NK-92 (cell line): ENCODE measurements around the gene PLSCR4.

Experiments used
- DNase-seq: peaks from one replicate; lab custom pipeline; 2025; ENCODE audit not compliant: unreplicated experiment; lab: John Stamatoyannopoulos, UW

PLSCR4 gene

DNA sequence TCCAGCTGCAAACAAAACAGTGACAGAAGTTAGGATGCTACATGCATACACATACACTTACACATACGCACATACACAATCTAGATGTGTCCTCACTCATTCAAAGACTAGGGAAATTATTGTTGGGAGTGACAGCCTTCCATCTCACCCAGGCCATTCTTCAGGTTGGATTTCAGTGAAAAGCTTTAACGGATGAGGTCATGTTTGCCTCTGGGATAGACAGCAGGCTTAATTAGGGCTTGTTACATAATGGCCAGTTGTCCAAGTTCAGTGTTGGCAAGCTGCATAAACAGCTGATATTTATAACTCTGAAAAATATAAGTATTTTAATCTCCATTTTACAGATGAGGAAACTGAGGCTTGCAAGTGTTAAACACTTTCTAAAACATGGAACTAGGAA, 54.1 kb downstream of the PLSCR4 start:
- no peak for DNase-seq

DNA sequence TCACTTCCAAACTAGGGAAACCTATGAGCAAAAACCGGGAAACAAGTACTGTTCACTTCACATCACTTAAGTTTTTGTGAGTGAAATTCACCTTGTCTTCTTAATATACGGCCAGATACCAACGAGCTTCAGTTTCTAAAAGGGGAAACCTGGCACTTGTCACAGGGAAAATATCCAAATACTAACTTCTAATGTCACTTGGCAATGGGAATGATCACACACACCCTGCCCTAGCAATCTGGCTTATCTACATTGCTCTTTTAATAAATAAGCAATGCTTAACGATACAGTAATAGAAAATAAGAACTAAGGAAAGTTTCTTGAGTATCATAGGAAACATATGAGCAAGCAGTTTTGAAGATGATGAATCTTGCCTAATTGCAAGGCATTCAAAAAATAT, 55.3 kb downstream of the PLSCR4 start:
- no peak for DNase-seq

DNA sequence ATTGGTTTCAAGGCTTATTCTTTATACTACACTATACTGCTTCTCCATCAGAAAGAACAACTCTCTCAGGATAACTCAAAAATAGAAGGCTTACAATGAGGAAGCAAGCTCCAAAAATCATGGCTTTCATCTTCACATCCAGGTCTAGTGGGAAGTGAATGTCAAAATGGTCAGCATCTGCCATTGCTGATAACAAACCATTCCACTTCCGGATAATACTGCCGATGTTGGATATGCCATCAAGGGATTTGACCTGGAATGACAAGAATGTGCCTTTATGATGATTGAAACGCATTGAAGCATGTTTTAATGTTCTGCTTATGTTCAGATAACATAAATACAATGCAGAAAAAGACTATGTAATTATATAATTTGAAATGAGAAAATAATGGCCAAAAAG, 55.9 kb downstream of the PLSCR4 start:
- DNase-seq, result no peak

DNA sequence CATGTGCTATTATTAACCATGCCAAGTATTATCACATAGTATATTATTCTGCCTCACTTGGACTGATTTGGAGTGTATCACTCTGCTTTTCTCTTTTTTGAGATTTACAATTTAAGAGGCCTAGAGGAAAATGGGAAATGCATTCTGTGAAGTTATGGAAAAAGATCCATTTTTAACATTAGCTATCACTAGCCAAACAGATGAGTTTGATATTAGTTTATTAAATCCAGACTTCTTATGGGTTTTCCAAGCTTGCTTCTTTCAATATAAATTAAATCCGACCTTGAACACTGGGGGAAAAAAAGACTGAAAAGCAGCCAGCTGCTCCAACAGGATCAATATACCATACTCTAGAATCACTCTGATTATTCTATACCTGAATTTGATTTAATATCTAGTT, 59.9 kb downstream of the PLSCR4 start:
- no peak for DNase-seq

DNA sequence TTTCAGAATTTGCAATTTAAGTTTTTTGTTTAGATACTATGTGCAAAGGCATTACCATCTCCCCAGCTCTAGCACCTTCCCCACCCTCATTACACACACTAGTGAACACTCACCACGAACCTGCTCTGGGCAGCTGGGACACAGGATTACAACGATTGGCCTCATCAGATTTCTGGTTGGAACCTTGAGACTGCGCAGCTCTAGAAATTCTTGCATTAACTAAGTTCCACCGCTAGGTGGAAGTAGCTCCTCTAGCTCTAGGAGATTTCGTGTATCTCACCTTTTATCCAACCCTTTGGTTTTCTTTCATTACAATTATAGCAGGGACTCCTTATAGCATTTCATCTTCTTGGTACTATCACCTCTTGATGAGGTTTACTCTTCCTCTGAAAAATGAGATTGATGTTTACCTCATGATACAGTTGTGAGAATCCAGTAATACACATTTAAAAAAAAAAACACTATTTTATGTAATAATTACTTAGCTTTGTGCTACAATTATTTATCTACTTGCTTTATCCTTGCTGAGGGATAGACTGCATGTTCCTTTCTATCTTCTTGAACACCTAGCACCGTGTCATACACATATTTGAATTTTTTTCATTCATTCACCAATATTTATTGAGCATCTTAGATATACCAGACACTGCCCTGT, 61.3 kb downstream of the PLSCR4 start:
- DNase-seq, result no peak

DNA sequence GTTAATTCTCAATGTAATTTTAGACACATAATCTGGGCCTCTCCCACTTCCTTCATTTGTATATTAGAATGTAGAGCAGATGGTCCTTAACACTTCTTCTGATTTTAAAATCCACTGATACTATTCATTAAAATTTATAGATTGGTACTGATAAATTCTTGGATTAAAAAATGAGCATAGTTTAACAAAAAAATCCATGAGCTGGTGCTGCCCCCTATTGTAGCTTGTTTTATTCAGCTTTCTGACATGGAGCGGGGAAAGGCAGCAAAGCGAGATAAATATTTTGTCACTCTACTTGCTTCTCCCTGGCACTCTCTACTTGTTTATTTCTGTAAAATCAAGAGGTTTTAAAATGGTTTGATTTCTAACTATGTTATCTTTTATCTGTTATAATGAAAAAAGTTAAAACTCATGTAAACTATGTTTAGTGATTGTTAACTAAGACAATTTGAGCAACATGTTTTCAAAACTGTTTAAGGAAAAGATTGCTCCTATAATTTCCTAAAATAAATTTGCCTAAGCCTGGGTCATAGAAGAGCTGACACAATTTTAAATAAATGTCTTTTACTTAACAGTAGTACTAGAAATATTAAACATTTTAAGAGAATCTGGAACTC, 63.5 kb downstream of the PLSCR4 start:
- no peak for DNase-seq

DNA sequence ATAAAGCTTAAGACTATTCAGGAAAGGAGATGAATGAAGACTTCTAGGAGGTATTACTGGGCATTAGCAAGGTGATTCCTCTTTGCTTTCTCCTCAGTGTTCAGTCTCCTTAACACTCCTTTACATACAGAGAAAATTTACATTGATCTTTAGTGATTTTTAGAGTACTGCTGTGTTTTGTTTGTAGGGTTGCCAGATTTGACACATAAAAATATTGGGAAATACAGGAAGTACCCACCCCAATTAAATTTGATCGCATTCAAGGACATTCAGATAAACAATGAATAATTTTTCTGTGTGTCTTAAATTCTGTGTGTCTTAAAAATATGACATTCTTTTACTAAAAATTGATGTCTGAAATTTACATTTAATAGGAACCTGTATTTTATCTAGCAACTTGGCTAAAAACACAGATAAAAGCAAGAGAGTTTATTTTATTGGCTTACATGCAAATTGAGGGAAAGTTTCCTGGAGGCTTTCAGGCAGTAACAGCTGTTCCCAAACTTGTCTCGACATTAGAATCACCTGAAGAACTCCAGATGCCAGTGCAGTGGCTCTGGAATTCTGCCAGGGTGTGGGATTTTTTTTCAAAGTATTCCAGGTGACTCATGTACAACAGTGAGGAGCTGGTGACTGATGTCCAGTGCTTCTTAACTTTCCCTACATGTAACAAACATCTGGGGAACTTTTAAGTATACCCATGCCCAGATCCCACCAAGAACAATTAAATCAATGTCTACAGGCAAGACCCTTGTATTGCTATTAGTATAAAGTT, 66.5 kb downstream of the PLSCR4 start:
- DNase-seq, result no peak

DNA sequence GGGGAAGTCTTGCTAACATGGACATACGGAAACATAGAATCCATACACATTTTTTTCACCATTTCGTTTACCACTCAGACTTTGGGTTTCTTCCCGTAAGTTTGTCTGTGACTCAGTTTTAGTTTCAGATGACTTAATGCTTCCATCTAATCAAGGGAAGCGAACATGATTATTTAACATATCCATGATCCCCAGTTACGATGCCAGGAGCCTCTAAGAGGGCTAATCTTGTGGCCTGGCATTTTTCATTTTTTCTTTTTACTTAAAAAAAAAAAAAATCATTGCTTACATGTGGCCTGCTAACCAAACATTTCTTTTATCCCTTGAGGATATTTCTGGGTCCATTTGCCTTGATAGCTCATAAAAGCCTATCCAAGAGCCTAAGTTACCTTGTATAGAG, 69.7 kb downstream of the PLSCR4 start:
- DNase-seq, result no peak

DNA sequence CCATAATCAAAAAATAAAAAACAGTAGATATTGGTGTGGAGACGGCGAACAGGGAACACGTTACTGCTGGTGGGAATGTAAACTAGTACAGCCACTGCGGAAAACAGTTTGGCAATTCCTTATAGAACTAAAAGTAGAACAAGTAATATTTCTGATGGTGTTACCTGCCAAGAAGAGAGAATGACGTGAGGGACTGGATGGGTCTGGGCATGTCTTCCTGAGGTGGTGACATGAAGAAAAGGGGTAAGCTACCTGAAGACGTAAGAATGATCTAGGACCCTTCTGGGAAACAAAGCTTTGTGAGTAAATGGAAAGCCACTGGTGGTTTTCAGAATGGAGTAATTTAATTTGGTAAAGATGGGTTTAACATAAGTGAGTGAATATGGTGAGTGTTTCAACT, 70.5 kb downstream of the PLSCR4 start:
- DNase-seq, result no peak

DNA sequence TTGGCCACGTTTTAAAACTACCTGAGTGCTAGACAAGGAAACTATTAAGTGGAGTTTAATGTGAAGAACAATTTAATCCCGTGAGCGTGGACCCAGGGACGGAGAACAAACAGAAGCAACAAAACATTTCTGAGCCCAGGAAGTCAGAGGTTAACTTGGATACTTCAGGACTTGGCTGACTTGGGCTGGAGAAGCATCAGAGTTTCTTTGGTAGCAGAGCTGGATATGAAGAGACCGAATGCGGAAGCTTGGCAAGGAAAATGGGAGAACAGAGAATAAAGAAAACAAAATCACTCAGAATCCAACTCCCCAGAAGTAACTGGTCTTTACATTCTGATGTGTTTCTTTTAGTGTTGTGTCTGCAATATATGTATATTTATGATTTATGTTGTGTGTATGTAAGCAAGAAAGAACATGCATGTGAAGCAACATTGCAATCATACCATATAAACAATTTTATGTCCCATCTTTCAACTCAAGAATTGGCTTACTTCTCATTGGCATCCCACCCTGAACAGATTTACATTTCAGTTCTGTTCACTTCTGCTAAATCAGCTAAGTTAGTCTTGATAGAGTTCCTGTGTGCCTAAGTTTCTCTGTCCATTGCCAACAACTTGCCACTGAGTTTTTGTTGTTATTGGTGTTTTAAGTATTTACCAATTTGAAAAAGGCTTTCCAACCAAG, 72.8 kb downstream of the PLSCR4 start:
- no peak for DNase-seq

DNA sequence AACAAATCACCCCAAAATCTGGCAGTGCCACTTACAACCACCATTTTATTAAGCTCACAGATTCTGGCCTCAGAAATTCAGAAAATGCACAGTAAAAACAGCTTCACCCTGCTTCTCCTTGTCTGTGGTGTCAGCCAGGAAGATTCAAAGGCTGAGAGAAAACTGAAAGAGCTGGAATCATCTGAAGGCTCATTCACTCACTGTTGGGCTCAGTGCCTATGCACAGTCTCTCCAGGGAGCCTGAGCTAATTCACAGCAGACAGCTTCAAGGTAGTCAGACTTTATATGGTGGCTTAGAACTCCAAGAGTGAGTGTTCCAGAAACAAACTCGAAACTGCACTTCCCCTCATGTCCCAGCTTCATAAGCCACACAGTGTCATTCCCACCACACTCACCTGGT, 73.4 kb downstream of the PLSCR4 start:
- no peak for DNase-seq

DNA sequence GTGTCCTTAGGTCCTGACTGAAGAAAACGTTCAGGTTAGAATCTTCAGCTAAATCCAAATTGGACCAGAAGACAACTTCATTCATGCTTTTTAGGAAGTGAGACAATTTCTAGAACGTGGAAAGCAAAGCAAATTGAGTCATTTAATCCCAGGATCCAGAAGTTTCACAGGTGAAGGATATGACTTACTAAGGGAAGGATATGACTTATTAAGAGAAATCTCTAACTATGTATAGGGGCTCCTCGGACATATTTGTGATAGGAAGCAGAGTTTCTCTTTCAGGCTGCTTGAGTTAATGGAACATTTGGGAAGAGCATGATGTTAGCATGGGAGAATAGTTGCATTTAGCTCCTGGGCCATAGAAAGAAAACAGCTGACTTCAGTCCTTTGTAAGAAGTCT, 73.8 kb downstream of the PLSCR4 start:
- DNase-seq, result no peak

DNA sequence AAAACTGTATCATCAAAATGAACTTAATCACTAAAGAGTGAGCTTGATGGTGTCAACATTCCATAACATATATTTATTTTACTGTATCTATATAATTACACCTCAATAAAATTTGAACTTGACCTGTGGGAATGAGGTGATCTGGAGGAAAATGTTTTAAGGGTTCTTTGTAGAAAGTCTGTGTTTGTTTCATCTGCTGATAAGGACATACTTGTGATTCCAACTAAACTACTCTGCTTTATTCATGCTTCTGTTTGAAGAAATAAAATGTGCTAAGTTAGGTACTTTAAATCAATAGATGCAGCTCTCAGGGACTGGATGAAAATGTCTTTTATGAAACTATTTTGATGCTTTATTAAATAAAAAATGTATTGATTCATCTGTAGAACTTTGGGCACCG, 78.3 kb downstream of the PLSCR4 start:
- DNase-seq, result no peak

DNA sequence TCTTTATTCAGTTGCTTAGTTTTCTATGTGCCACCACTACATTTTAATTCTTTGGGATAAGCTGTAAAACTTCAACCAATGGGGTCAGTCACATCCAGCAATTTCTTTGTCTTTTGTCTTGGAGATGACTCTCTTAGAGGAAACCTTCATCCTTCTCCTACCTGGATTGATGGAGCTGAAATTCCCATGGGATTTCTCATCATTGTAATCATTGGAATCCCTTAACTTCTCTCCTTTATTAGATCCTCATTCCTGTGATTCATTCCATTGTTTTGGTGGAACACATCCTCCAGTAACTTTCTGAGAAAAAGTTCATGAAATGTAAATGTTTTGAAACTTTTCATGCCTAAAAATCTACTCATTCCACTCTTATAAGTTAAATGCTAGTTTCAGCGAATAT, 80.3 kb downstream of the PLSCR4 start:
- no peak for DNase-seq

DNA sequence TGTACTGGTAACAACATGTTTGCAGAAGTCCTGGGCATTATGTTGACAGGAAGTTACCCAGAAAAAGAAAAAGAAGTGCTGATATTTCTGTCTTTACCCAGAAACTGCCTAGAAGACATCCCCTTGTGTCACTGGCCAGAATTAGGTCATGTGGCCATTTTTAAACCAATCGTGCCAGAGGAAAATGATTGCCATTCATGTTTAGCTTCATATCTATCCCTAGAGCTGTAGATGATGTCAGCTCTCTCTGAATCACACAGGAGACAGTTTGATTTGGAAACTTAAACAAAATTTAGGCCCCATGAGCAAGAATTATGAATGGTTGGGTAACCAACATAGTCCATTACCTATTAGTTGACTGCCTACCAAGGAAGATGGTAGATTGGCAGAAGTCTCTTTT, 81.0 kb downstream of the PLSCR4 start:
- DNase-seq, result no peak

DNA sequence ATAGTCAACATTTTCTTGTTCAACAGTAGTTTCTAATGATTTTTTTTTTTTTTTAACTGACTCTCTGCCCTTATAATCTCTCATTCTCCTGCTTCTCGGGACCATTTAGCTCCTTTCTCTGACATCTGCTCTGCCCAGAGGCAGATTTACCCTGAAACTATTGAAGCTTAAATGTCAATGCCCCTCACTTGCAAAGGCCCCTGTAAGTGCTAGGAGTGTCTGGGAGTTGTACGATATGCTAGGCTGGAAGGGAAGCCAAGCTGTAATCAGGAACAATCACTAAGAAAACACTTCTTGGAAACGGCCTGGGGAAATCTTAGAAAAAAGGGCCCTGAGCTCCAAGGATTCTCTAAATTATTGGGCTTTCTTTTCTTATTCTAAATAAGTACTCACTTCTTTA, 84.1 kb downstream of the PLSCR4 start:
- DNase-seq, result no peak

DNA sequence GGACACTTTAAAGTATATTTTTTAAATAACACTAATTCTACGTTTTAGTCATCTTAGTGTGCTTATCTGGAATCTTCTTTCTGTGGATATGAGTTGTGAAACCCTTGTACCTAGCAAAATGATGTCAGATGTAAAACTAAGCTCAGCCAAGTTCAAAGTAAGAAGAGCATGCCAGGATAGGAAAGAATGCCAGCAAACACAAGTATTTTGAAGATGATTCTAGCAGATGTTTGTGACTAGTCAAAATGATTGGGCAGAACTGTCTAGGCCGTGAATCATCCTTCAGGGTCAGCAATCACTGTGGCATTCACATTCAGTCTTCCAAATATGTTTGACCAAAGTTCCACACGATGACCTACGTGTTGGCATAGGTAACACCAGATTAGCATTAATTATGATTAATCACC, 84.5 kb downstream of the PLSCR4 start:
- DNase-seq, result no peak

DNA sequence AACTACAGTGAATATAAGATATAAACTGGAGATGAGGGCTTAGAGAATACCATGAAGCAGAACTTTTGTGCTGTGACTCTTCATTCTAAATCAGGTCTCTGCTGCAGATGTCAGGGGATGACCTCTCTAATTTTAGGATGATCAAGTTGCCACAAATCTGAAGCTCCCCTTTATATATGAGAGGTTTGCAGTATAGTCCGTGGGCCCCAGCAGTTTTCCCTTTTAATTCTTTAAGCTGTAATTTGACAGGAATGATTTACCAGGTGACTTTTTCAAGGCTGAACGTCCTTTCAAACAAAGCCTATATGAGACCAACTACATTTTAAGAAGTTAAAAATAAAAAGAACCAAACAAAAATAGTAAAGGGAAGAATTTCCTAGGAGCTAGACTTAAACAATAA, 85.0 kb downstream of the PLSCR4 start:
- no peak for DNase-seq

DNA sequence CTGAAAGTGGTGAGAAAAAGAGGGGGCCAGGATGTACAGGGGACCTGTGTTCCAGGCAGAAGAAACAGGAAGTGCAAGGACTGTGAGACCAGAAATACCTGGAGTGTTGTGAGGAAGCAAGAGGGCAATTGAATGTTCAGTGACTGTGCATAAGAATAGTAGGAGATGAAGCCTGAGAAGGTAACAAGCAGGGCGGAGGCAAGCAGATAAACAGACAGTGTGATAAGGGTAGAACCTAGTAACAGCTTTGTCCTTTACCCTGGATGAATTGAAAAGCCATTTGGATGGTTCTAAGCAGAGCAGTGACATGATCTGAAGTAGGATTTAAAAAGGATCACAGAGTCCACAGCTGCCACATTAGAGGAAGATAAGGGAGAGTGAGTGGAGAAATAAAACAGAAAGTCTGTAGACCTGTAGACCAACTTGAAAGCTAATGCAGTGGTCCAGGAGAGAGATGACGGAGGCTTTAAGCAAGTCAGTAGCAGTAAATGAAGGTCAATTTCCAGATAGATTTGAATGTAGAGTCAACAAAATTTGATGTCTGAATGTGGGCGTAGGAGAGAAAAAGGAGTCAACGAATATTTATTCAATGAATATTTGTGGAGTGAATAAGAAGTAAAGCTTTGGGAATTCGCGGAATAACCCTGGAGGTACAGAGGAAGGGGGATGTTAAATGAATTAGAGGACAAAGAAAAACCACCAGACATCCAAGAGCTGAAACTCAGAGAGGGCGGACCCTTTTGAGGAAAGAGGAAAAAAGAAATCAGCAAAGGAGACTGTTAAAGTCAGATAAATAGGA, 85.7 kb downstream of the PLSCR4 start:
- DNase-seq, result no peak

DNA sequence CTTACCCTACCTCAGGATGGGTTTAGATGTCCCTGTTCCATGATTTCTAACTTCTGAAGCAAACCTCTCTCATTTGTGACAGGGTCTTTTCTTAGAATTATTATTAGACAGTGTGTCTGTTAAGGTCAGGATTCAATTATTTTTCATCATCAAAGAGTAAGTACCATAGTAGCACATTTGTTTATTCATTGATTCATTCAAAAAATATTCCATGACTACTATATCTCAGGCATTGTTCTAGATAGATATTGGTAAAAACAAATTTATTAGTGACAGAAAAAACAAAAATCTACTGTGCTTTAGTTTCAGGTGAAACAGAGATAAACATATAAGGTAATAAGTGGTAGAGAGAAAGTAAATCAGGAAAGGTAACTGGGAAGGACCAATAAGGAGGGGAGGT, 86.4 kb downstream of the PLSCR4 start:
- no peak for DNase-seq

DNA sequence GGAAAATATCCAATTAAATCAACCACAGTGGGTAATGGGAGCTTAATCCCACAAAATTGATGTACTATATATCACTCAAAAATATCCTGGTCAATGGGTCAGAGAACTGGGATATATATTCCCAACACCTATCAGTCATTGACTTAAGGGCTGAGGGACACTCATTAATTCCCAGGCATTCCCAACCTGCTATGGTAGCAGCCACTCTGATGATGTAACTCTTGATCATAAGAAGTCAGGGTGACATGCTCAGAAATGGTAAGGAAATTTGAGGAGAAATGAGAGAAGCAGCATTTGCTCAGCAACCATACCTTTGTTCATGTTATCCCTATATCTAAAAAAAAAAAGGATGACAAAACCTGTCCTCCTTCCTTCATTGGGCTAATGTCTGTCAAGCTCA, 86.8 kb downstream of the PLSCR4 start:
- DNase-seq, result no peak
